GM12878 (cell line): ENCODE data around the gene SPAG9. TPM values are rescaled to one million over a fixed set of nuclear protein-coding genes. Genes with fewer than 3 reads are reported as not detected.

Experiments
- ATAC-seq: fragments of 200-7000 bp; cut with Tn5 transposase; 3 replicates; pipeline ENCODE4 v1.9.1; 2020; ENCODE audit warnings: mild to moderate bottlenecking, moderate library complexity
- BruUV-seq: library from RNA; stranded (reverse); fragments of 400-500 nt; replicated peaks from 2 replicates; lab custom pipeline; 2021; lab: Mats Ljungman, UMichigan
- CTCF ChIA-PET: fragments of 300-600 bp; sonication (Branson Sonifier 250); formaldehyde crosslinking; extraction: SDS; loops from one replicate; lab custom pipeline; 2021; ENCODE audit warnings: inconsistent platforms; lab: Yijun Ruan, JAX
- POLR2A ChIA-PET: fragments of 350-600 bp; formaldehyde crosslinking; extraction: SDS; loops from one replicate; lab custom pipeline; 2021; ENCODE audit warnings: inconsistent platforms; lab: Charles Lee
- RAD21 ChIA-PET: fragments of 300-600 bp; sonication (Branson Sonifier 250); formaldehyde crosslinking; loops from one replicate; lab custom pipeline; 2023; ENCODE audit warnings: antibody characterized with exemption; ENCODE audit not compliant: unreplicated experiment; lab: Charles Lee
- SMC1A ChIA-PET: fragments of 300-600 bp; sonication (Branson Sonifier 250); formaldehyde crosslinking; loops from one replicate; lab custom pipeline; 2023; ENCODE audit not compliant: unreplicated experiment, uncharacterized antibody; lab: Charles Lee
- DNase-seq: peaks from one replicate; pipeline ENCODE4 v3.0.0-alpha.2; 2011; ENCODE audit warnings: low read depth, low spot score
- FAIRE-seq: peaks from 3 replicates; lab custom pipeline; 2011; peaks lifted over from hg19 to GRCh38; lab: Jason Lieb, UNC
- H2AFZ ChIP-seq: 2 replicates; pipeline ENCODE4 v1.6.0; 2011; ENCODE audit warnings: low read depth, low read length, control low read depth; ENCODE audit not compliant: control insufficient read depth
- H3K27ac ChIP-seq: 2 replicates; pipeline ENCODE4 v1.5.1; 2011; ENCODE audit warnings: control low read depth; ENCODE audit not compliant: control insufficient read depth, insufficient read depth
- H3K27me3 ChIP-seq, 2 experiments: replicated peaks in 1 of 2; 2 replicates each; pipeline versions ENCODE4 v1.6.0 to v1.6.1; 2011; ENCODE audit warnings: low read length in 1 of 2; ENCODE audit not compliant: control insufficient read depth in 2 of 2, insufficient read depth in 2 of 2
- H3K36me3 ChIP-seq, 2 experiments: 2 replicates each; pipeline ENCODE4 v1.5.1; 2011; ENCODE audit warnings: low read length in 1 of 2; ENCODE audit not compliant: control insufficient read depth in 2 of 2, insufficient read depth in 2 of 2
- H3K4me1 ChIP-seq: 2 replicates; pipeline ENCODE4 v1.6.1; 2011; ENCODE audit warnings: mild to moderate bottlenecking, low read length, moderate library complexity, mixed read lengths; ENCODE audit not compliant: control insufficient read depth, insufficient read depth
- H3K4me2 ChIP-seq: 2 replicates; pipeline ENCODE4 v1.6.0; 2011; ENCODE audit warnings: control low read depth; ENCODE audit not compliant: control insufficient read depth, insufficient read depth
- H3K4me3 ChIP-seq: fragments of 200-600 bp; sonication (generic); 2 replicates; pipeline ENCODE4 v1.5.1; 2016
- H3K79me2 ChIP-seq: 2 replicates; pipeline ENCODE4 v1.6.0; 2011; ENCODE audit warnings: low read length; ENCODE audit not compliant: control insufficient read depth, insufficient read depth
- H3K9ac ChIP-seq: 2 replicates; pipeline ENCODE4 v1.8.0; 2011; ENCODE audit warnings: low read length, control low read depth, mixed read lengths; ENCODE audit not compliant: control insufficient read depth, insufficient read depth
- H3K9me3 ChIP-seq: replicated peaks from 3 replicates; pipeline ENCODE4 v1.5.1; 2011; ENCODE audit warnings: mild to moderate bottlenecking, low read length; ENCODE audit not compliant: control insufficient read depth, insufficient read depth
- H4K20me1 ChIP-seq: 2 replicates; pipeline ENCODE4 v1.6.0; 2011; ENCODE audit not compliant: control insufficient read depth, insufficient read depth
- CBX5 ChIP-seq: sonication (generic); IDR thresholded peaks from 2 replicates; pipeline ENCODE4 v1.6.1; 2016; ENCODE audit warnings: low read depth, moderate library complexity, mild to moderate bottlenecking, inconsistent platforms
- CEBPB ChIP-seq, 2 experiments: fragments of 150-350 bp in 1 of 2; IDR thresholded peaks; 2 replicates each; pipeline ENCODE4 v1.6.1; 2012 to 2014; ENCODE audit warnings: low read depth in 2 of 2, low read length in 2 of 2, borderline replicate concordance in 1 of 2, inconsistent platforms in 1 of 2
- CHD4 ChIP-seq: fragments of 200-600 bp; sonication (generic); IDR thresholded peaks from 2 replicates; pipeline ENCODE4 v1.6.1; 2016; ENCODE audit warnings: mild to moderate bottlenecking
- EP300 ChIP-seq, 2 experiments: fragments of 150-350 bp in 1 of 2; IDR thresholded peaks; 2 replicates each; pipeline ENCODE4 v1.6.1; 2011 to 2012; ENCODE audit warnings: low read depth in 2 of 2, low read length in 2 of 2, borderline replicate concordance in 1 of 2, improper control_type of control experiment in 1 of 2, inconsistent platforms in 1 of 2; ENCODE audit not compliant: control insufficient read depth in 1 of 2
- FOS ChIP-seq: IDR thresholded peaks from 3 replicates; pipeline ENCODE4 v1.6.1; 2011; ENCODE audit warnings: borderline replicate concordance; ENCODE audit not compliant: insufficient read length; ENCODE audit errors: extremely low read depth
- NR2C1 ChIP-seq: fragments of 450-650 bp; IDR thresholded peaks from 2 replicates; pipeline ENCODE4 v1.6.1; 2017; ENCODE audit warnings: antibody characterized with exemption, mild to moderate bottlenecking, moderate library complexity
- RAD21 ChIP-seq: IDR thresholded peaks from 2 replicates; pipeline ENCODE4 v1.6.1; 2011; ENCODE audit warnings: mild to moderate bottlenecking, low read depth, low read length, moderate library complexity; ENCODE audit not compliant: insufficient read depth
- REST ChIP-seq: IDR thresholded peaks from 2 replicates; pipeline ENCODE4 v1.6.1; 2012; ENCODE audit warnings: mild to moderate bottlenecking, low read depth, low read length
- SMARCA5 ChIP-seq: fragments of 450-650 bp; IDR thresholded peaks from 2 replicates; pipeline ENCODE4 v1.6.1; 2017; ENCODE audit warnings: mild to moderate bottlenecking
- SREBF2 ChIP-seq: IDR thresholded peaks from 2 replicates; pipeline ENCODE4 v1.6.1; 2012; ENCODE audit warnings: mild to moderate bottlenecking, low read length
- ZNF274 ChIP-seq: IDR thresholded peaks from one replicate; pipeline ENCODE4 v1.8.0; 2011; ENCODE audit not compliant: insufficient read length, insufficient read depth
- ZSCAN29 ChIP-seq: fragments of 450-650 bp; IDR thresholded peaks from 2 replicates; pipeline ENCODE4 v1.6.1; 2017; ENCODE audit warnings: mild to moderate bottlenecking, moderate library complexity
- WGBS: methylation state at CpG from one replicate; pipeline ENCODE4 v1.1.6; 2016; ENCODE audit warnings: low lambda C conversion rate; ENCODE audit not compliant: insufficient replicate concordance, insufficient coverage; ENCODE audit errors: missing lambda C conversion rate; 5-methylcytosine and 5-hydroxymethylcytosine counted together
- in situ Hi-C: fragments of 300-500 bp; cut with MboI; formaldehyde crosslinking; loops from 9 replicates; pipeline ENCODE4 v1.14.3; 2018; ENCODE audit warnings: mixed read lengths
- intact Hi-C: fragments of 100-400 bp; cut with micrococcal nuclease; formaldehyde crosslinking; loops from one replicate; pipeline ENCODE4 v1.14.2; 2022; ENCODE audit not compliant: unreplicated experiment
- polyA plus RNA-seq, 11 experiments: library from polyadenylated mRNA; depleted of rRNA in 4 of 11; unstranded in 6 of 11; stranded (reverse) in 5 of 11; fragments of >200 nt; fragmentation: Nextera tagmentation in 4 of 11; fragmentation: Illumina TruSeq in 1 of 11; extraction: Ambion mirVana in 4 of 11; extraction: Trizol in 1 of 11; gene quantifications; 1 replicate in 1 of 11; 2 replicates in 10 of 11; pipeline versions ENCODE4 v1.2.1 to v1.2.3, GENCODE V29; 2011 to 2016; ENCODE audit warnings: inconsistent platforms in 2 of 11, missing spikeins in 2 of 11, low read depth in 1 of 11
- total RNA-seq, 4 experiments: library from RNA; depleted of rRNA in 3 of 4; stranded (reverse); fragments of >200 nt in 3 of 4; fragmentation: Illumina TruSeq in 1 of 4; extraction: Trizol in 1 of 4; gene quantifications; 2 replicates each; pipeline versions ENCODE4 v1.2.1 to v1.2.3, GENCODE V29; 2013 to 2021
- TF ChIP-seq, protein P1 (sequence below): fragments of 450-650 bp; IDR thresholded peaks from 2 replicates; pipeline ENCODE4 v1.6.1; 2016; ENCODE audit warnings: mild to moderate bottlenecking, moderate library complexity, borderline replicate concordance
- TF ChIP-seq, protein P2 (sequence below): fragments of 450-650 bp; formaldehyde crosslinking; IDR thresholded peaks from 2 replicates; pipeline ENCODE4 v1.5.0; 2022; ENCODE audit warnings: mild to moderate bottlenecking, missing genetic modification characterization

Gene SPAG9
- total and polyA plus RNA-seq, 10 of the 15 experiments (the other 5 are each of a cell fraction or from before 2014, with no cell fraction given): 6.6 to 42.0 (median 24.9) TPM

- POLR2A ChIA-PET: no interaction called here
- CTCF ChIA-PET: interaction anchor here (0.8 to 1.5 kb wide), 2 partner anchors 25 to 71 kb away, joined by 3 to 5 read pairs; no protein-coding TSS in a partner anchor
- ATAC-seq: no peak
- TF ChIP-seq CHD4 (no peak), ZSCAN29 (no peak), RAD21 (no peak), SREBF2 (no peak), FOS (no peak), NR2C1 (no peak), EP300 (IDR thresholded peaks at IDR 0.05; ENCODE audit: borderline replicate concordance in 1 of 2, control insufficient read depth in 1 of 2, low read depth in 2 of 2, low read length in 2 of 2) (no peak), SMARCA5 (no peak), CBX5 (no peak), REST (no peak), CEBPB (IDR thresholded peaks at IDR 0.05; ENCODE audit: borderline replicate concordance in 1 of 2, low read depth in 2 of 2, low read length in 2 of 2) (no peak), ZNF274 (no peak)
- TF ChIP-seq, protein P1, sequence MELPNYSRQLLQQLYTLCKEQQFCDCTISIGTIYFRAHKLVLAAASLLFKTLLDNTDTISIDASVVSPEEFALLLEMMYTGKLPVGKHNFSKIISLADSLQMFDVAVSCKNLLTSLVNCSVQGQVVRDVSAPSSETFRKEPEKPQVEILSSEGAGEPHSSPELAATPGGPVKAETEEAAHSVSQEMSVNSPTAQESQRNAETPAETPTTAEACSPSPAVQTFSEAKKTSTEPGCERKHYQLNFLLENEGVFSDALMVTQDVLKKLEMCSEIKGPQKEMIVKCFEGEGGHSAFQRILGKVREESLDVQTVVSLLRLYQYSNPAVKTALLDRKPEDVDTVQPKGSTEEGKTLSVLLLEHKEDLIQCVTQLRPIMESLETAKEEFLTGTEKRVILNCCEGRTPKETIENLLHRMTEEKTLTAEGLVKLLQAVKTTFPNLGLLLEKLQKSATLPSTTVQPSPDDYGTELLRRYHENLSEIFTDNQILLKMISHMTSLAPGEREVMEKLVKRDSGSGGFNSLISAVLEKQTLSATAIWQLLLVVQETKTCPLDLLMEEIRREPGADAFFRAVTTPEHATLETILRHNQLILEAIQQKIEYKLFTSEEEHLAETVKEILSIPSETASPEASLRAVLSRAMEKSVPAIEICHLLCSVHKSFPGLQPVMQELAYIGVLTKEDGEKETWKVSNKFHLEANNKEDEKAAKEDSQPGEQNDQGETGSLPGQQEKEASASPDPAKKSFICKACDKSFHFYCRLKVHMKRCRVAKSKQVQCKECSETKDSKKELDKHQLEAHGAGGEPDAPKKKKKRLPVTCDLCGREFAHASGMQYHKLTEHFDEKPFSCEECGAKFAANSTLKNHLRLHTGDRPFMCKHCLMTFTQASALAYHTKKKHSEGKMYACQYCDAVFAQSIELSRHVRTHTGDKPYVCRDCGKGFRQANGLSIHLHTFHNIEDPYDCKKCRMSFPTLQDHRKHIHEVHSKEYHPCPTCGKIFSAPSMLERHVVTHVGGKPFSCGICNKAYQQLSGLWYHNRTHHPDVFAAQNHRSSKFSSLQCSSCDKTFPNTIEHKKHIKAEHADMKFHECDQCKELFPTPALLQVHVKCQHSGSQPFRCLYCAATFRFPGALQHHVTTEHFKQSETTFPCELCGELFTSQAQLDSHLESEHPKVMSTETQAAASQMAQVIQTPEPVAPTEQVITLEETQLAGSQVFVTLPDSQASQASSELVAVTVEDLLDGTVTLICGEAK: no peak
- TF ChIP-seq, protein P2, sequence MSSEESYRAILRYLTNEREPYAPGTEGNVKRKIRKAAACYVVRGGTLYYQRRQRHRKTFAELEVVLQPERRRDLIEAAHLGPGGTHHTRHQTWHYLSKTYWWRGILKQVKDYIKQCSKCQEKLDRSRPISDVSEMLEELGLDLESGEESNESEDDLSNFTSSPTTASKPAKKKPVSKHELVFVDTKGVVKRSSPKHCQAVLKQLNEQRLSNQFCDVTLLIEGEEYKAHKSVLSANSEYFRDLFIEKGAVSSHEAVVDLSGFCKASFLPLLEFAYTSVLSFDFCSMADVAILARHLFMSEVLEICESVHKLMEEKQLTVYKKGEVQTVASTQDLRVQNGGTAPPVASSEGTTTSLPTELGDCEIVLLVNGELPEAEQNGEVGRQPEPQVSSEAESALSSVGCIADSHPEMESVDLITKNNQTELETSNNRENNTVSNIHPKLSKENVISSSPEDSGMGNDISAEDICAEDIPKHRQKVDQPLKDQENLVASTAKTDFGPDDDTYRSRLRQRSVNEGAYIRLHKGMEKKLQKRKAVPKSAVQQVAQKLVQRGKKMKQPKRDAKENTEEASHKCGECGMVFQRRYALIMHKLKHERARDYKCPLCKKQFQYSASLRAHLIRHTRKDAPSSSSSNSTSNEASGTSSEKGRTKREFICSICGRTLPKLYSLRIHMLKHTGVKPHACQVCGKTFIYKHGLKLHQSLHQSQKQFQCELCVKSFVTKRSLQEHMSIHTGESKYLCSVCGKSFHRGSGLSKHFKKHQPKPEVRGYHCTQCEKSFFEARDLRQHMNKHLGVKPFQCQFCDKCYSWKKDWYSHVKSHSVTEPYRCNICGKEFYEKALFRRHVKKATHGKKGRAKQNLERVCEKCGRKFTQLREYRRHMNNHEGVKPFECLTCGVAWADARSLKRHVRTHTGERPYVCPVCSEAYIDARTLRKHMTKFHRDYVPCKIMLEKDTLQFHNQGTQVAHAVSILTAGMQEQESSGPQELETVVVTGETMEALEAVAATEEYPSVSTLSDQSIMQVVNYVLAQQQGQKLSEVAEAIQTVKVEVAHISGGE (CRISPR knock-in tag): no peak
These were observed 197.1 kb downstream of the SPAG9 start for GRCh38 chr17:50923611-50924010.

More at GRCh38 chr17:50923611-50924010, 197.1 kb downstream of the SPAG9 start:
- ChIA-PET RAD21 (no interaction called here), SMC1A (interaction anchor here (1.4 kb wide), 1 partner anchor 71 kb away, joined by 3 read pairs; no protein-coding TSS in a partner anchor)
- BruUV-seq: no TSS peak
- DNase-seq (no peak), FAIRE-seq (no peak)
- Histone ChIP-seq H4K20me1 (no peaks in the 10 kb centered on the region), H3K9me3 (no peaks in the 10 kb centered on the region), H3K27ac (no peak overlapping the region), H3K4me1 (peaks cover 9% of the 10 kb centered on the region), H2AFZ (no peak overlapping the region), H3K9ac (no peak overlapping the region), H3K27me3 (no peaks in the 10 kb centered on the region), H3K4me2 (no peak overlapping the region), H3K4me3 (no peak overlapping the region), H3K79me2 (no peaks in the 10 kb centered on the region), H3K36me3 (no peaks in the 10 kb centered on the region)
- WGBS: 0% methylated on average over 2 of the region's 2 CpGs
- intact Hi-C loops (no loop called here), in situ Hi-C loops (no loop called here)
